GM19238 (cell line): ENCODE measurements around the gene PRDM16.
"Not testable (repeated sequence)": the region's sequence is repeated elsewhere in the genome, so short reads cannot be mapped to it uniquely, and the experiment has no call there.

Experiments
- DNase-seq: peaks from one replicate; pipeline ENCODE4 v3.0.0; 2011; ENCODE audit warnings: low spot score; ENCODE audit not compliant: insufficient read length

PRDM16 gene

GRCh38 chr1:3222042-3222692 is 153.2 kb downstream of the PRDM16 start:
- no peak for DNase-seq

GRCh38 chr1:3225661-3226060 is 156.7 kb downstream of the PRDM16 start:
- no peak for DNase-seq

- DNase-seq: no peak
Observed at GRCh38 chr1:3226191-3226590, 157.2 kb downstream of the PRDM16 start.

- DNase-seq: no peak
Observed at GRCh38 chr1:3226701-3227350, 157.8 kb downstream of the PRDM16 start.

- no peak for DNase-seq
Observed at GRCh38 chr1:3227351-3227704, 158.3 kb downstream of the PRDM16 start.

- DNase-seq: no peak
Observed at GRCh38 chr1:3227893-3228292, 158.9 kb downstream of the PRDM16 start.

GRCh38 chr1:3229081-3229725 is 160.2 kb downstream of the PRDM16 start:
- DNase-seq: no peak

- no peak for DNase-seq
Observed at GRCh38 chr1:3230553-3230952, 161.6 kb downstream of the PRDM16 start.

- DNase-seq: no peak
Observed at GRCh38 chr1:3231245-3231644, 162.2 kb downstream of the PRDM16 start.

- DNase-seq: no peak
Observed at GRCh38 chr1:3231826-3232225, 162.8 kb downstream of the PRDM16 start.

GRCh38 chr1:3233031-3233430 is 164.0 kb downstream of the PRDM16 start:
- no peak for DNase-seq

- DNase-seq: no peak
Observed at GRCh38 chr1:3233551-3233950, 164.5 kb downstream of the PRDM16 start.

- DNase-seq: no peak
Observed at GRCh38 chr1:3234281-3234680, 165.3 kb downstream of the PRDM16 start.

- DNase-seq: no peak
Observed at GRCh38 chr1:3234956-3235355, 166.0 kb downstream of the PRDM16 start.

GRCh38 chr1:3235496-3235895 is 166.5 kb downstream of the PRDM16 start:
- no peak for DNase-seq

- DNase-seq: no peak
Observed at GRCh38 chr1:3236361-3236760, 167.4 kb downstream of the PRDM16 start.

GRCh38 chr1:3236955-3237354 is 168.0 kb downstream of the PRDM16 start:
- DNase-seq: no peak

- DNase-seq: no peak
Observed at GRCh38 chr1:3237570-3237969, 168.6 kb downstream of the PRDM16 start.

- DNase-seq: no peak
Observed at GRCh38 chr1:3237994-3238702, 169.1 kb downstream of the PRDM16 start.

- DNase-seq: no peak
Observed at GRCh38 chr1:3238703-3239278, 169.8 kb downstream of the PRDM16 start.

- DNase-seq: not testable (repeated sequence)
Observed at GRCh38 chr1:3239991-3240390, 171.0 kb downstream of the PRDM16 start.
